ENCODE measurements around the gene C19orf81. TPM values are rescaled to one million over a fixed set of nuclear protein-coding genes. Genes with fewer than 3 reads are reported as not detected.

The C19orf81 gene
- total RNA-seq, 1 donor from 2014 or later: not detected

GRCh38 chr19:50629194-50629593 is 20.1 kb upstream of the C19orf81 start:
- DNase-seq (ENCODE audit: low read depth in 2 of 2): no peak

- DNase-seq (ENCODE audit: low read depth in 2 of 2): no peak
Measured at GRCh38 chr19:50629801-50630200, 19.4 kb upstream of the C19orf81 start.

- DNase-seq (ENCODE audit: low read depth in 2 of 2): no peak
Measured at GRCh38 chr19:50632151-50632835, 17.0 kb upstream of the C19orf81 start.

- DNase-seq (ENCODE audit: low read depth in 2 of 2): no peak
Measured at GRCh38 chr19:50633359-50633758, 15.9 kb upstream of the C19orf81 start.

- DNase-seq (ENCODE audit: low read depth in 2 of 2): no peak
Measured at GRCh38 chr19:50633973-50634372, 15.3 kb upstream of the C19orf81 start.

GRCh38 chr19:50636317-50637085 is 12.7 kb upstream of the C19orf81 start:
- DNase-seq (ENCODE audit: low read depth in 2 of 2): peak in 1 of 2 donors; percentile 56

GRCh38 chr19:50638600-50638999 is 10.6 kb upstream of the C19orf81 start:
- DNase-seq (ENCODE audit: low read depth in 2 of 2): no peak

GRCh38 chr19:50639121-50640112 is 9.8 kb upstream of the C19orf81 start, which contains the start of gene SYT3:
TSS of gene SYT3 (minus strand) at chr19:50639881. CDS start at chr19:50637411, 2,470 bp downstream.
- DNase-seq (ENCODE audit: low read depth in 2 of 2): peak; percentile 36 to 57

GRCh38 chr19:50640368-50640767 is 8.9 kb upstream of the C19orf81 start:
- no peak for DNase-seq (ENCODE audit: low read depth in 2 of 2)

- no peak for DNase-seq (ENCODE audit: low read depth in 2 of 2)
Measured at GRCh38 chr19:50644315-50644915, 4.8 kb upstream of the C19orf81 start.

GRCh38 chr19:50645107-50645506 is 4.1 kb upstream of the C19orf81 start:
- DNase-seq (ENCODE audit: low read depth in 2 of 2): no peak

- peak in 1 of 2 donors; percentile 63 for DNase-seq (ENCODE audit: low read depth in 2 of 2)
Measured at GRCh38 chr19:50646074-50646807, 3.0 kb upstream of the C19orf81 start.

- DNase-seq (ENCODE audit: low read depth in 2 of 2): no peak
Measured at GRCh38 chr19:50647879-50648615, 1.2 kb upstream of the C19orf81 start.

- no peak for DNase-seq (ENCODE audit: low read depth in 2 of 2)
Measured at GRCh38 chr19:50648659-50649058, 586 bp upstream of the C19orf81 start.

GRCh38 chr19:50651174-50651573 is 1.9 kb downstream of the C19orf81 start:
- DNase-seq (ENCODE audit: low read depth in 2 of 2): no peak

- DNase-seq (ENCODE audit: low read depth in 2 of 2): no peak
Measured at GRCh38 chr19:50652722-50653121, 3.5 kb downstream of the C19orf81 start.

- DNase-seq (ENCODE audit: low read depth in 2 of 2): no peak
Measured at GRCh38 chr19:50654882-50655281, 5.6 kb downstream of the C19orf81 start.

- DNase-seq (ENCODE audit: low read depth in 2 of 2): no peak
Measured at GRCh38 chr19:50657222-50657669, 8.0 kb downstream of the C19orf81 start.

- DNase-seq (ENCODE audit: low read depth in 2 of 2): peak; percentile 99 to 100
Measured at GRCh38 chr19:50657712-50658440, 8.6 kb downstream of the C19orf81 start.
